DND-41 (cell line): ENCODE measurements around the gene KIAA1671.

ENCODE experiments used
- ATAC-seq: fragments of 200-7000 bp; cut with Tn5 transposase; 3 replicates; pipeline ENCODE4 v1.9.1; 2021; ENCODE audit warnings: low read depth; ENCODE audit not compliant: insufficient read depth
- DNase-seq: peaks from one replicate; pipeline ENCODE4 v3.0.0-alpha.2; 2020
- H2AFZ ChIP-seq: 2 replicates; pipeline ENCODE4 v1.6.0; 2012; ENCODE audit warnings: low read depth, low read length
- H3K27ac ChIP-seq: 2 replicates; pipeline ENCODE4 v1.5.1; 2012; ENCODE audit warnings: low read length, inconsistent platforms
- H3K27me3 ChIP-seq: fragments of 200-600 bp; sonication (generic); 2 replicates; pipeline ENCODE4 v1.6.0; 2012; ENCODE audit warnings: low read length, mild to moderate bottlenecking, inconsistent platforms; ENCODE audit not compliant: insufficient read depth, poor library complexity
- H3K36me3 ChIP-seq: 2 replicates; pipeline ENCODE4 v1.5.1; 2012; ENCODE audit warnings: low read length, inconsistent platforms; ENCODE audit not compliant: insufficient read depth
- H3K4me1 ChIP-seq: 2 replicates; pipeline ENCODE4 v1.5.1; 2012; ENCODE audit warnings: mild to moderate bottlenecking, low read length; ENCODE audit not compliant: insufficient read depth
- H3K4me2 ChIP-seq: 2 replicates; pipeline ENCODE4 v1.6.0; 2012; ENCODE audit warnings: mild to moderate bottlenecking, moderate library complexity, low read length, inconsistent platforms; ENCODE audit not compliant: insufficient read depth
- H3K4me3 ChIP-seq, 2 experiments: fragments of 200-600 bp in 1 of 2; shearing (Covaris generic) in 1 of 2; 2 replicates each; pipeline ENCODE4 v1.5.1; 2012 to 2016; ENCODE audit warnings: inconsistent platforms in 2 of 2, low read length in 2 of 2, mild to moderate bottlenecking in 2 of 2, low read depth in 1 of 2, moderate library complexity in 1 of 2
- H3K79me2 ChIP-seq: 2 replicates; pipeline ENCODE4 v1.6.0; 2012; ENCODE audit warnings: low read length, inconsistent platforms; ENCODE audit not compliant: insufficient read depth
- H3K9ac ChIP-seq: 2 replicates; pipeline ENCODE4 v1.6.0; 2012; ENCODE audit warnings: low read depth, mild to moderate bottlenecking, inconsistent platforms, low read length, moderate library complexity
- H3K9me3 ChIP-seq: 2 replicates; pipeline ENCODE4 v1.5.1; 2012; ENCODE audit warnings: low read length, moderate library complexity, mild to moderate bottlenecking, inconsistent platforms; ENCODE audit not compliant: insufficient read depth, severe bottlenecking
- H4K20me1 ChIP-seq: 2 replicates; pipeline ENCODE4 v1.6.0; 2012; ENCODE audit warnings: low read length; ENCODE audit not compliant: insufficient read depth
- EZH2 ChIP-seq: IDR thresholded peaks from 3 replicates; pipeline ENCODE4 v1.6.1; 2012; ENCODE audit warnings: borderline replicate concordance, low read depth, mild to moderate bottlenecking, moderate library complexity, low read length, inconsistent platforms; ENCODE audit not compliant: severe bottlenecking
- TF ChIP-seq, protein P1 (sequence below): IDR thresholded peaks from 2 replicates; pipeline ENCODE4 v1.5.1; 2012; ENCODE audit warnings: borderline replicate concordance, low read length, moderate library complexity, mild to moderate bottlenecking; ENCODE audit not compliant: poor library complexity, severe bottlenecking; ENCODE audit errors: extremely low read depth

KIAA1671 gene

DNA sequence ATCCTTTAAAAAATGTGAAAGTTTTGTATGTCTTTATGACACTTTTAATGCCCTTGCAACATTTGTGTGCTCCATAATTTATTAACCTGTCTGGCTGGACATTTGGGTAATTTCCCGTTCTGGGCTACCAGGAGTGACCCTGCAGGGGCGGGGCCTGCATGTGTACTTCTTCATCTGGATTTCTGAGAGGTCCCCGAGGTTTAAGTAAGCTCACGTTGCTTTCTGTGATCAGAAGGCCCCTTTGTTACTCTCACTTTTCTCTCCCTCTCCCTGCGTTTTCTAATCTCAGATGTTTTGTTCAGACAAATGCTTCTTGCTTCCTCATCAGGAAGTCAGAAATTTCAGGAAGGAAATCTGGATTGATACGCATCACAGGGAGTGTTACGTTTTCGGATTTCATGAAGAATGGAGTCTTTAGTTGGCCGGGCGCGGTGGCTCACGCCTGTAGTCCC lies 168.3 kb downstream of the KIAA1671 start:
- DNase-seq (no peak), ATAC-seq (no peak)
- no peaks in the 10 kb centered on the region for H3K9me3 ChIP-seq
- TF ChIP-seq, protein P1, sequence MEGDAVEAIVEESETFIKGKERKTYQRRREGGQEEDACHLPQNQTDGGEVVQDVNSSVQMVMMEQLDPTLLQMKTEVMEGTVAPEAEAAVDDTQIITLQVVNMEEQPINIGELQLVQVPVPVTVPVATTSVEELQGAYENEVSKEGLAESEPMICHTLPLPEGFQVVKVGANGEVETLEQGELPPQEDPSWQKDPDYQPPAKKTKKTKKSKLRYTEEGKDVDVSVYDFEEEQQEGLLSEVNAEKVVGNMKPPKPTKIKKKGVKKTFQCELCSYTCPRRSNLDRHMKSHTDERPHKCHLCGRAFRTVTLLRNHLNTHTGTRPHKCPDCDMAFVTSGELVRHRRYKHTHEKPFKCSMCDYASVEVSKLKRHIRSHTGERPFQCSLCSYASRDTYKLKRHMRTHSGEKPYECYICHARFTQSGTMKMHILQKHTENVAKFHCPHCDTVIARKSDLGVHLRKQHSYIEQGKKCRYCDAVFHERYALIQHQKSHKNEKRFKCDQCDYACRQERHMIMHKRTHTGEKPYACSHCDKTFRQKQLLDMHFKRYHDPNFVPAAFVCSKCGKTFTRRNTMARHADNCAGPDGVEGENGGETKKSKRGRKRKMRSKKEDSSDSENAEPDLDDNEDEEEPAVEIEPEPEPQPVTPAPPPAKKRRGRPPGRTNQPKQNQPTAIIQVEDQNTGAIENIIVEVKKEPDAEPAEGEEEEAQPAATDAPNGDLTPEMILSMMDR, result no peak
- TF ChIP-seq EZH2, result no peak
- H3K4me2 ChIP-seq, result no peak overlapping the region
- no peaks in the 10 kb centered on the region for H3K79me2 ChIP-seq
- H3K27me3 ChIP-seq, result no peaks in the 10 kb centered on the region
- H2AFZ ChIP-seq, result no peak overlapping the region
- no peaks in the 10 kb centered on the region for H3K4me1 ChIP-seq
- H3K27ac ChIP-seq, result no peak overlapping the region
- no peak overlapping the region for H3K9ac ChIP-seq
- H3K4me3 ChIP-seq, result no peak overlapping the region
- no peaks in the 10 kb centered on the region for H3K36me3 ChIP-seq
- no peaks in the 10 kb centered on the region for H4K20me1 ChIP-seq

GRCh38 chr22:25122136-25122764 lies 169.7 kb downstream of the KIAA1671 start:
- Histone ChIP-seq H2AFZ (no peak overlapping the region), H3K27ac (no peak overlapping the region), H3K9ac (no peak overlapping the region), H3K9me3 (no peaks in the 10 kb centered on the region), H3K27me3 (no peaks in the 10 kb centered on the region), H3K79me2 (no peaks in the 10 kb centered on the region), H3K4me2 (no peak overlapping the region), H3K36me3 (no peaks in the 10 kb centered on the region), H4K20me1 (no peaks in the 10 kb centered on the region), H3K4me1 (no peaks in the 10 kb centered on the region), H3K4me3 (no peak overlapping the region)
- DNase-seq, result no peak
- no peak for TF ChIP-seq EZH2
- TF ChIP-seq, protein P1, result no peak
- ATAC-seq, result no peak

DNA sequence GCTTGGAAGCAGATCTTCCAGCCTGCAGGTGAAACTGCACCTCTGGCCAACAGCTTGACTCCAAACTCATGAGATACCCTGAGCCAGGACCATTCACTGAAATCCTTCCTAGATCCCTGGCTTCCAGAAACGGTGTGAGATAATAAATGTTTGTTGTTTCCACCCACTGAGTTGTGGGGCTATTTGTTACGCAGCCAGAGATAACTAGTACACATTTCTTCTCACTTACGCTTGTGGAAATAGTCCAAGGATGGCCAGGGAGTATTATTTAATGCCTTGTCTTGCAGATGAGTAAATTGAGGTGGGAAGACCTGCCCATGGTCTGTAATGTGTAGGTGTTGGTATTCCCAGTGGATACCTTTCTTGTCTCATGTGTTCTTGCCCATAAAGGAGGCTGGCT lies 171.2 kb downstream of the KIAA1671 start:
- no peaks in the 10 kb centered on the region for H3K4me1 ChIP-seq
- H3K4me3 ChIP-seq, result no peak overlapping the region
- DNase-seq (no peak), ATAC-seq (no peak)
- no peak overlapping the region for H3K27ac ChIP-seq
- no peaks in the 10 kb centered on the region for H3K79me2 ChIP-seq
- no peaks in the 10 kb centered on the region for H3K27me3 ChIP-seq
- H3K9ac ChIP-seq, result no peak overlapping the region
- no peaks in the 10 kb centered on the region for H4K20me1 ChIP-seq
- TF ChIP-seq EZH2, result no peak
- TF ChIP-seq, protein P1, result no peak
- no peaks in the 10 kb centered on the region for H3K36me3 ChIP-seq
- H2AFZ ChIP-seq, result no peak overlapping the region
- H3K4me2 ChIP-seq, result no peak overlapping the region
- no peaks in the 10 kb centered on the region for H3K9me3 ChIP-seq
